Fibroblast of gingiva (primary cell): Measurements from ENCODE around the gene ANKS1B.

Source experiments
- DNase-seq: peaks from one replicate; pipeline ENCODE4 v3.0.0-alpha.2; 2011; ENCODE audit warnings: low read depth

The ANKS1B gene

DNA sequence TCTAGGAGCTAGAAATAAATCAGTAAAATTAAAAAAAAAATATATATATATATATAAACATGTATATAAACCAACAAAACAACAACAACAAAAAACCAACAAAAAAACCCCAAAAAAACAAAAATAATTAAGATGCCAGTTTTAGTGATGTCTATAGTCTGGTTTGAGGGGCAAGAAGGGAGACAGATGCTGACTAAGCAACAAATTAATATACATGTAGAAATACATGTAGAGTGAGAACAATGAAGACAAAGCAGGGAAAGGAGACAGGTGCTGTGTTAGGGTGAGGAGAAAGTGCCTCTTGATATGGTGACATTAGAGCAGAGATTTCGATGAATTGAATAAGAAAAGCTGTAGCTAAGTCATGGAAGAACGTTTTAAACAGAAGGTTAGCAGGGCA lies 861.8 kb downstream of the ANKS1B start:
- no peak for DNase-seq

DNA sequence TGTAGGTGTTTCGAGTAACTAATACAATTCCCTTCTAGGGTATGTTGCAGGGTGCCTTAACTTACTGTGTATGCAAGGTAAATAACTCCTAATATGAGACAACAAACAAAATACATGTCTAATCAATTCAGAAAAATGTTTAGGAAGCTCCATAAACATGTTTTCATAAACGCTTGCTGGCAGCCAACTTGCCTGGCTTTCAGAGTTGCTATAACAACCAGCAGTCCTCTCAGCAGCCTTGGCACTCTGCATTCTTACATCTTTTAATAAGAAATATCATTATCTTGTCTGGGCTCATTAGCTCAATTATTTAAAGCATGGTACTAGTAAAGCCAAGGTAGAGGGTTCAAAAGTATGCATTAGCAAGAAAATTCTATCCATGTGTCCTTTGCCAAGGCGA lies 862.2 kb downstream of the ANKS1B start:
- DNase-seq: no peak

DNA sequence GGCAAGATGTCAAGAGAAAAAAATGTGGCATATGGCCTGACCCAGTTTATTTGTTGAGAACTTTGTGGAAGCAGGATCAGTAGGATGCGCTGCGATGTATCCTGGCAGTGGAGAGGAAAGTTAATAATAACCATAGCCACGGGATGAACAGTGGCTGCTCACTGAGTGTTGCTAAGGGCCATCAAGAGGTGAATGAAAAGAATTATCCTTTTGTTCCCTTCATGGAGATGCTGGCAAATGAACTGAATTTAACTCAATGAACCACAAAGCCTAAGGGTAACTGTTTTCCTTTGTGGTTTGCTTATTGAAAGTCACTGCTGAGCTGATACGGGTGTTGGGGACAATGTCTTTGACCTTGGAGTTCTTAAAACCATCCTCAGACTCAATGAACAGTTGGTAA lies 863.2 kb downstream of the ANKS1B start:
- no peak for DNase-seq

DNA sequence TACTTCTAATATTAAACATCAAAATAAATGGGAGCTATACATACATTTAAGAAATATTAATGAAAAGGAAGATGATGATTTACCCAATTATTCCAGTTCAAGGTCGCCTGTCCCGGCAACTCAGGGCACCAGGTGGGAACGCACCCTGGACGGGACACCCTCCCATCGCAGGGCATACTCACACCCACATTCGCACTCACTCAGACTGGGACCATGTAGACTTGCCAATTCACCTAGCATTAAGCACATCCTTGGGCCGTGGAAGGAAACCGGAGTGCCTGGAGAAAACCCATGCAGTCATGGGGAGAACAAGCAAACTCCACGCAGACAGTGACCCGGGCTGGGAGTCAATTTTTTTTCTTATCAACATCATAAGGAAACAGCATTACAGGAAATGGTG lies 864.8 kb downstream of the ANKS1B start:
- DNase-seq: no peak

DNA sequence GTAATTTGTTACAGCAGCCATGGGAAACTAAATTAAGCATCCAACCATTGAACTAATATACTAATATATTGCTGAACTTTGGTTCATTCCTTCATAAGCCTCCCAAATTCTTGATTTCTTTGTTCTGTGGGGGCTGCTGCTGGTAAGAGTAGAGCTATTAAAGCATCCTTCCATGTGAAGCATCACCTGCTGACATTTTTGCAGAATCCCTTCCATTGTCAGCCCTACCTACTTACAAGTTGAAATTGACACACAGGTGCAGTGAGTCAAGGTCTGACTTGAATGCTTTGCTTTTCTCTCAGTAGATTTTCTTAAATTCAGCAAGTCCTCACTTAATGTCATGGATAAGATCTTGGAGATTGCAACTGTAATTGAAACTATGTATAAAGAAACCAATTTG lies 865.3 kb downstream of the ANKS1B start:
- no peak for DNase-seq

DNA sequence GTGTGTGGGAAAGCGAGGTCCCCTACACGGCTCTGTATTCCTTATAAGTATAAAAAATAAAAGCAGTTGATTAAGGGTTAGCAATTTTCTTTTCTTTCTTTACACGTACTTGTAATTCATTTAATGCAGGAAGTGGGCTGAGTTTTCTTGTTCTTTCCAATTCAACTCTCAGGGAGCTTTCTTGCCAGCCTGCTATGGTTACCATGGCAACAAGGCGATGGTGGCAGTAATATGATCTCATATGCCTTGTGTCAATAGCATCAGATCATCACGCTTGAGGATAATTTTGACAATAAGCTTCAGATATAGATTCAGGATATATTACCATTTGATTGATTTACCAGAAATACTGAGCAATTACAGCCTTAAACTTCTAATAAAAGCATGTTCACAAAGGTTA lies 873.1 kb downstream of the ANKS1B start:
- no peak for DNase-seq

DNA sequence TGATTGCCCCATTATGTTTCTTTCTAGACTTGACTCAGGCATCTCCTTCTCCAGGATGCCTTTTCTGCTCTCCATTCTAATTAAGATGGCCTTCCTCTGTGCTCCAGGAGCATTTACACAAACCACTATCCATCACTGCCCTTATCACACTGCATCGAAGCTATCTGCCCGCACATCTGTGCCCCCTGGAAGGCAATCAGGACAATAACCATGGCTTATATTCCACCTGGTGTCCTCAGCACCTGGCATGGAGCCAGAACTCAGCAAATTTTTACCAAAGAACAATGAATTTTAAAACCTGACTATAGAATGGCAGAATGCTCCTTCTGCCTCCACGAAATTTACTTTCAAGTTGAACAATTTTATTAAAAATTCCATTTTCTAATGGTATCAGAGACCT lies 873.9 kb downstream of the ANKS1B start:
- DNase-seq: no peak

DNA sequence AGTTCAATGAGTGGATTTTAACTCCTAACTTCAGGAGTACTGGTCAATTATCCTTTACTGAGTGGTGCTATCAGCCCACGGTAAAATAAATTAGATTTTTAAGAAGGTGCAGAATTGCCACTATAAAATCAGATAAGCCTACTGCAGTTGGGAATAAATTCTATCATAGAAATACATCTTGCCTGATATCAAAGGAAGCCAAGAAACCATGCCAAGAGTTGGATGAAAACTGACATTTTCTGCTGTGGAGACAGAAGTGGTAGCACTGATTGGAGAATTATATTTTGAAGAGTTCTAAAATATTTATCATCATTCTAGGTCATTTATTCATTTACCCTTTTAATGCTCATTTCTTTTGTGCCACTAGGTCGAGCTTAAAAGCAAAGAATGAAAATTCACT lies 874.5 kb downstream of the ANKS1B start:
- no peak for DNase-seq

DNA sequence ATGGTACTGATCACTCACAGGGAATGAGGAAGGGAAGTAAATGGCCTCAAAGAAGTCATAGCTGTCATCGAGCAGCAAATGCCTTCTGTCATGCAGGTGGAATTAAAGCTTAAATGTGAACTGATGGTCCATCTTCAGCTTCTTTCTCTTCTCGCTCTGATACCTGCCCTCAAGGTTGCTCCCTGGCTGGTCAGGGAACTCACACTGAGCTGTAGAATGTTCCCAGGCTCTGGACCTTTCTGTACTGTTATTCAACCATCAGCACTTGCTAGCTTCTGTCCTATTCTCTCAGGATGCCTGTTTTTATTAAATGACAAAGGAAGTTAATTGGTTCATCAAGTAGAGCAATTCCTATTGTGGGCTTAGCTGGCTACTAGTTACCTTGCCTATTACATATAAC lies 875.8 kb downstream of the ANKS1B start:
- no peak for DNase-seq

DNA sequence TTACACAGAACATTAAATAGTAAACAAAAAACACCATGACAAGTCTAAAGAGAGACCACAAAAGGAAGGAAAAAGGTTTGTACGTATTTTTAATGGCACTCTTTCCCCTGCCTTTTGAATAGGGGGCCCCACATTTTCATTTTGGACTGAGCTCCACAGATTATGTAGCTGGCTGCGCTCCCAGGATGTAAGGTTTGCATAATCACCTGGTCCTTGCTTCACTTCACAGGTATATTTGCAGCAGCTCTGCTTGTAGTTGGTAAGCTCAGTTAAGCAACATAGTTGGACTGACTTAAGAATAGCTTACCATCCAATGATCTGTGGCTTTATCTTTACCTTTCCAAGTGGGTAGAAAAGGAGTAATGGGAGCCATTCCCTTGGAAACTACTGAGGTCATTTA lies 885.0 kb downstream of the ANKS1B start:
- DNase-seq: no peak

DNA sequence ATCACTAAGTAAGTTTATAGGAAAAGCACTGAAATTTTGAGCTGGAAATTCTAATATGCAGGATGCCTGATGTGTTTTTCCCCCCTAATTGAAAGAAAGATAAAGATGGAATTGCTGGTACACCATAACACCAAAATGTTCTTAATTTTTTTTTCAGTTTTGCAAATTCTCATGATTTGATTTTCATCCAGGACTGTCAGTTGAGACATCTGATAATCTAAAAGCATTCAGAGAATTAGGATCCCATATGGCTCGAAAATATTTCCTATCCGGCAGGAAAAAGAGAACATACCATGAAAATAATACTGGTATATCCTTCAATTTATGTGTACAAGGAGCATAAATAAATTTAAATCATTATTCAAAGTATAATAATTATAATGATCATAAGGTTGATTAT lies 887.6 kb downstream of the ANKS1B start:
- no peak for DNase-seq

DNA sequence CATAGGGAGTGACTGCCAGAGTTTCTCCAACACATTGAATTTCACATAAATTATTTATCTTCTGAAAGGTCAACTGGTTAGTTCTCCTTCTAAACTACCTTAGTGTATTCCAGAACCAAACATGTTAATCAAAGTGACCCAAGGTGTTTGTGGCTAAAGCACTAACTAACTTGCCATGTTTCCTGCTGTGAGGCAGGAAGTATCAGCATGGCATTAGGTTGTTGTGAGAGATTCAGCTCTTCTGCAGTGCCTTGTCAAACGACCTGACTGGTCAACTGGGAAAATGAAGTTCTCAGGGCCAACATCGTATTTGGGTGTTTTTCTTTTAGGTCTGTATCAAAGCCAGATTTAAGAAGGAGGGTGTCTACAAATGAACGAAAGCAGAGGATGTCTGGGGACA lies 891.6 kb downstream of the ANKS1B start:
- no peak for DNase-seq

DNA sequence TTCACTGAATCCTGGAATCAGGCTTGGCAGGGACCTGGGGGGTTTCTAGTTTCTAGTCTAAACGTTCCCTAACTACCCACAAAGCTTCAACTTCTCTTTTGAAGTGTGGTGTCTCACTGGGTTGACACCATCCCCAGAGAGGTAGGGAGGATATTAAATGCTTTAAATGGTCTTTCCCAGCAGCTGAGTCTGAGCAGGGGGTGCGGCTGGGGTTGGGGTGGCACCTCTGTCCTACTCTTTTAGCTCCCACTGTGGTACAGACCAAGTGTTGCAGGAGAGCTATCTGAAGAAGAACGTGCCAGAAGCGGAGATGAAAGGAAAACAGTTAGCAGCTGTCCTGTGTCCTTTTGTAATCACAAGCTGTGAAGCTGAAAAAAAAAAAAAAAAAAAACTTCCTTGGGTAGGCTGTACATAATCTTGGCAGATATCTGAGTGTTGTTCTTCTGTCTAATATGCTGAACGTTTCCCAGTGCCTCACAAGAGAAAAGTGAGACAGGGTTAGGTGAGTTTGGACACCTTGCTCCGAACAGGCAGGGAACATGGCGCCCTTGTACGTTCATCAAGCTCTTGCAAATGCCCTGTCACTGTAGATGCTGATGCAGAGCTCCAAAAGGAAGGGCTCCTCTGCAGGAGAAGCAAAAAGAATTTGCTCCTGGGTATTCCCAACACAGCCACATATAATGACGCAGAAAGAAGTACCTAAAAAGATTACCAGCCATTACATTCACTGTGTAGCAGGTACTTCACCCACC lies 892.5 kb downstream of the ANKS1B start:
- DNase-seq: no peak

DNA sequence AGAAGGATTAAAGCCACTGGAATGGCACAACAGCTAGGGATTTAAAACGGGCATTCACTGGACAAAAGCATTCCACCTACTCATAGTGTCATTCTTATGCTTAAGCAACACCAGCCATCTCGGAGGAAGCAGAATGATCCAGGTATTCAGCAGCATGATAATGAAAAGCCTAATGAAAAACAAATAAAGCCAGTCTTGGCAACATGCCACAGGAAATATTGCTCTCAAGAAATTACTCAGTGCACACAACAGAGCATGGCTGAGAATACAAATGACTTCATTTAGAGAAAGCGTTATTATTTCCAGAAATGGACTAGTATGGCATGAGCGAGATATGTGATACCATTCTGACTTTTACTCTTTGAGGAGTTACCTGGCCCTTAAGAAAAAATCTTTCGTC lies 897.5 kb downstream of the ANKS1B start:
- DNase-seq: no peak

DNA sequence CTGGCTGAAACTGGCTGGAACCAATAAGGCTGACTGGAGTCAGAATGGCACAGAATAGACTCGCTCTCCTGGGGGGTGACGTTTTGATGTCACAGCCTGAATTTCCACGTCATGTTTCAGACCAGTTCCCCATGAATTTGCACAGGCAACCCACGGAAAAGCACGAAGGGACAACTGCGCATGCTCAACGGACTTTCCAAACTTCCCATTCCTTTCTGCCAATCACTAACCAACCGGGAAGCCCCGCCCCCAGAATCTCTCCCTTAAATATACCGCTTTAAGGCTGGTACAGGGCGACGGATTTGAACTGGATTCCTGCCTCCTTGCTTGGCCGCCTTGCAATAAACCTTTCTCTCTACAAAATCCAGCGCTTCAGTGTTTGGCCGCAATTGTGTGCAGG lies 904.9 kb downstream of the ANKS1B start:
- no peak for DNase-seq

DNA sequence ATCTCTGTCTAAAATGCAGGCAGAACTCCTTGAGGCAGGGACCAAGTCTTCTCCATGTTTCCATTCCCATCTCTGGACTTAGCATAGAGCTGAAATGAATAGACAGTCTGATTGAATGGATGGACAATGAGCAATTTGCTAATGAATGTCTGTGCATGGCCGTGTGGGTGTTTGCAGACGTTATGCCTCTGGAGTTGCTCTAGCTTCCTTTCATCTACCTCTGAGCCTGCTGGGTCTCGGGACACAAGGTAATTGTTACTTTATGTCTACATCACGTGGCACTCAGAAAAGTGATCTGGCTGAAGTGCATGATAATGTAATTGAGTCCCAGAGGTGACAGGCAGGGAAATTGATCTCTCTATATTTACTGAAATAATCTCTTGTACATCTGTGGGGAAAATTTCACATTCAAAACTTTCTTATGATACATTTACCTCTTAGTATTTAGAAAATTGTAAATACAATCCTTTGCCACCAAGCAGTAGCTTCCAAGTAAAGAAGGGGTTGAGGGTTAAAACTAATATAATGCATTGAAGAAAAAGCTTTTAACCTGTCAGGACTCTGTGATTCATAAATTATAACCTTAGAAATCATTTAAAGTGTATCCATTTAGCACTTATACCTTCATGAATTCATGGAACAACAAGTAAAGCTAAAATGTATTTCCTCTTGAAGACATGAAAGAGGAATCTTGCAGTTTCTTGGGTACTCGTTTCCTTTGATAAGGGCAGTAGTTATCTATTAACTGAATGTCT lies 915.6 kb downstream of the ANKS1B start:
- DNase-seq: no peak

DNA sequence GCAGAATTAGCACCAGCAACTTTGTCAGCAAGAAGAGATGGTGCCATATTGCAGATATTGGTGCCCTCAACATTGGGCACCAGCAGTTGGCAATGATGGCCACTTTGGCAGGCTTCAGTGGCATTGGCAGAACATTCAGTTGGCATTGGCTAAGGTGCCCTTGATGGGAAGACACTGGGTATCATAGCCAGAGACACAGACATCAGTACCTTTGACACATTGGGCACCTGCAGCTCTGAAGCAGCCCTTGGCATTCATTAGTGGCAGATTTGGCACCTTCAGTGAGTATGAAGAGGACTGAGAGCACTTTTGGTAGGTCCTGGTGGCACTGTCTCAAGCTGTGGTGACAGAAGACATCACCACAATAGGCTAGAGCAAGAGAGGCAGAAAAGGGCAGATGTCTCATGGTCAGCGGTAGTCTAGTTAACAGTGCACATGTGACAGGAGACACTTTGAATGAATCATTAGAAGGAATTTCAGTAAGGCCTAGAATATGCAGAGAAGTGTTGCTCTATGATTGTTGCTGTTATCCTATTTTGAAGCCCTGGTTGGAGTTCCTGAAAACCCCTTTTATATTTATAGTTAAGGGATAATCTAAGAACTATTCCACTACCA lies 917.5 kb downstream of the ANKS1B start:
- no peak for DNase-seq

DNA sequence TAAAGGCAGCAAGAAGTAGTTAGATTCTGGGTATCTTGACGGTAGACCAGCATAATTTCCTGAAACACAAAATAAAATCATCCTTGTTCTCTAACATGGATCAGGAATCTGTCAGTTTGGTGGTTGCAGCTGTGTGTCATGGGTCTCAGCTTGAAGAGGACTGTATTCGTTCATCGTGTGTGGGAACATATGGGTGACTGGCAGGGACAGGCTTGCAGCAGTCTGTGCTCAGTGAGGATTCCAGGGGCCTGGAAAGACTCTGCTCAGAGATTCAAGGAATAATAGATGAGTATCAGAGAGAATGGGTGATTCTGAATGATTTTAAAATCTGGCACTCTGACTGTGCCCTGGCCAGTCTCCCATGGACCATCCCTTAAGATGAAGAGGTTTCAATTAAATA lies 918.0 kb downstream of the ANKS1B start:
- no peak for DNase-seq

DNA sequence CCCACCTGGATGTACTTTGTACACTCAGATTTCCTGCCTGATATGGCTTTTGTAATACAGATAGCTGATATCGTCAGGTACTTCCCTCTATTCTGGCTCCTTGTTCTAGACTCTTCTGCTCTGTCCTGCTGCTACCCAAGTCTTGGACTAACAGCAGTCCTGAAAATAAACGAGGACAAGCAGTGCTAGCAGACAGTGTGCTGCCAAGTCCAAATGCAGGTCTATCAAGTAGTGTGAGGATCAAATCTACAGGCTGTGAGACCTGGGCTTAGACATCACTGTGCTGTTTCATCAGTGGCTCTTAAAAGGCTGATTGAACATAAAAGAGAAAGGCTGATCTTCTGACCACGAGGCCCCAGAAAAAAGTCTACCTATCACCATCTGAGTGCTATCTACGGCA lies 921.6 kb downstream of the ANKS1B start:
- DNase-seq: no peak

DNA sequence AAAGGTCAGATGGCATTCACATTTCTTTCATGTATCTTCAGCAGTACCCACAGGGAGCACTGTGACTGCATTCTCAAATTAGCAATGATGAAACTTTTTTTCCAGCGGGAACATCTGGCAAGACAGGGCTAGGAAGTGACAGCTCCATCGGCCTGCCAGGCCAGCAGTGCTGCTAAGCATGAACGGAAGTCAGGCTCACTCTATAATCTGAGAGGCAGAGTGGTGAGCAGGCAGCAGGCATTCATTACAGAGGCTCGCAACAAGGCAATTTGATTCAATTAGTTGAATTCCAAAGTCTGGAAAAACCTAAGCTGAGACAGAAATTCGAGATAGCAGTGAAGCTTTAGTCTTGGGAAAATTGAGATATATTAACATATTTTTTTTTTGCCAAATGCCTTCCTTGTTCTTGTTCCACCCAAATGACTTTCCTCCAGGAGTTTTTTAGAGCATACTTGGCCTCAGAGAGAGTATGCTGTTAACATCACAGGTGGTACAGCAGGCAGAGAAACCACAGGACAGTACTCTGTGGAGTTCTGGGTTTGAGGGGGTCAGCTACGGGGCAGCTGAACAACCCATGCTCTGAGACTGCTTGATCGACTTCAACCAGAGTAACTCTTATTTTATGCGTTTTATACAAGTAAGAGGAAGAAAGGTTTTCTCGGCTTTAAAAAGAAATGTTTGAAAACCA lies 924.8 kb downstream of the ANKS1B start:
- peak; percentile 37 for DNase-seq

DNA sequence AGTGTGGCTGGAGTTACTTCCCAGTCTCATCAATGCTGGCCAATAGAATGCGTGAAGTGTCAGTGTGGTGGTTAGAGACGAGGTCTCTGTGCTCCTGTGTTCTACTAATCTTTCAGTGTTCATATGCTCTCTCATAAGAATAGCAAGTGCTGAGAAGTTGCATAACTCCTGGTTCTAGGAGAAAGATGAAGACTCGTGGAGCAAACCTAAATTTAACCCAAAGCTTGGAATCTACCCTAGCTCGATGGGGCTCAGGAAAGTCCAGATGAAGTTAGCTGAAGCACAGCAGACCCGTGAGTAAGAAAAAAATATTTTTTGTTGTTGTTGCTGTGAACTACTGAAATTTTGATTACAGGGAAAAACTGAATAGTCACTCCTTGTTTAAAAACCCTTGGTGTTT lies 927.1 kb downstream of the ANKS1B start:
- no peak for DNase-seq

DNA sequence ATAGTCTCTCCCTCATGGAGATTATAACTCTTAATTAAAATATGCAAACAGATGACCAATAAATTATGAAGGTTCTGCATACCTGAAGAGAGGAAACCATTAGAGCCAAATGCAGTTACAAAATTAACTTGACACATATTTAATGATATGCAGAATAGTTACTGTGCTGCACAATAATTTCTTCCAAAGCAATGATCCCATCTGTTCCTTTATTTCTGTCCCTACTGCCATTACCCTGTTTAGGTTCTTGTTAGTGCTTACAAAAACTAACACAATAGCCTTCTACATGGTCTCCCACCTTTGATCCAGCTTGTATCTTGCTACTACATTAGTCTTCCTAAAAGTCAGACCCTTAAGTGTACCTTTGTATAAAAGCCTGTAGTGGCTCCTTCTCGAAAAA lies 928.5 kb downstream of the ANKS1B start:
- DNase-seq: no peak

DNA sequence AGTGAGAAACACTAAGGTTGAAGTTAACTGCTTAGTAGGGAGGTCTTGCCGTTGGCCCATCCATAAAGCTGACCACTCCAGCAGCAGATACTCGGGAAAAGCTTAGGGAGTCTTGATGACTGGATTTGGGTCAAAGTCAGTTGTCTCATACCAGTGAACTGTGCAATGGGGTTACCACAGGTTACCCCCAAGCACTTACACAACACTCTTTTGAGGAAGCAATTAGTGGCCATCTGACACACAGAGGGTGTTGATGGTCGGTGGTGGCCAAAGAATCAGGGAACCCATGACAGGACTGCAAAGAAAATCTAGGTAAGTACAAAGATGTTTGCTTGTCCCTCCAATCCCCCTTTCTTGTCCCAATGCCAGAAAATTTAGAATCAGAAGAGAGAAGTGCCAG lies 929.4 kb downstream of the ANKS1B start:
- no peak for DNase-seq
